HG02763 (cell line): ENCODE data around the gene LGI1.
"Not testable (repeated sequence)": the region's sequence is repeated elsewhere in the genome, so short reads cannot be mapped to it uniquely, and the experiment has no call there.

Source experiments
- ATAC-seq: cut with Tn5 transposase; IDR thresholded peaks from one replicate; pipeline ENCODE4 v1.9.1; 2021; ENCODE audit warnings: mild to moderate bottlenecking, moderate library complexity; ENCODE audit not compliant: unreplicated experiment

LGI1 gene

GRCh38 chr10:93799155-93799708 lies 41.5 kb downstream of the LGI1 start:
- ATAC-seq: no peak

GRCh38 chr10:93804200-93804599 lies 46.5 kb downstream of the LGI1 start:
- ATAC-seq: no peak

GRCh38 chr10:93806903-93807302 lies 49.2 kb downstream of the LGI1 start:
- no peak for ATAC-seq

GRCh38 chr10:93807371-93807770 lies 49.6 kb downstream of the LGI1 start:
- ATAC-seq: no peak

GRCh38 chr10:93812659-93813338 lies 55.1 kb downstream of the LGI1 start:
- no peak for ATAC-seq

GRCh38 chr10:93813507-93814465 lies 56.0 kb downstream of the LGI1 start:
- no peak for ATAC-seq

GRCh38 chr10:93815304-93816096 lies 57.8 kb downstream of the LGI1 start:
- no peak for ATAC-seq

GRCh38 chr10:93816123-93816747 lies 58.5 kb downstream of the LGI1 start:
- no peak for ATAC-seq

GRCh38 chr10:93818086-93818485 lies 60.4 kb downstream of the LGI1 start:
- no peak for ATAC-seq

- ATAC-seq: no peak
These were observed 61.8 kb downstream of the LGI1 start for GRCh38 chr10:93819520-93819919.

GRCh38 chr10:93820434-93820833 lies 62.7 kb downstream of the LGI1 start:
- no peak for ATAC-seq

GRCh38 chr10:93821051-93821772 lies 63.5 kb downstream of the LGI1 start:
- no peak for ATAC-seq

- ATAC-seq: no peak
These were observed 68.6 kb downstream of the LGI1 start for GRCh38 chr10:93826355-93826754.

GRCh38 chr10:93827056-93827804 lies 69.5 kb downstream of the LGI1 start:
- ATAC-seq: no peak

GRCh38 chr10:93831065-93831464 lies 73.3 kb downstream of the LGI1 start:
- not testable (repeated sequence) for ATAC-seq

GRCh38 chr10:93835770-93836169 lies 78.0 kb downstream of the LGI1 start:
- no peak for ATAC-seq

- no peak for ATAC-seq
These were observed 80.1 kb downstream of the LGI1 start for GRCh38 chr10:93837822-93838221.

GRCh38 chr10:93838278-93838677 lies 80.5 kb downstream of the LGI1 start:
- ATAC-seq: no peak

GRCh38 chr10:93841961-93842360 lies 84.2 kb downstream of the LGI1 start:
- ATAC-seq: no peak
